ENCODE data around the gene PBX1.

Gene PBX1

DNA sequence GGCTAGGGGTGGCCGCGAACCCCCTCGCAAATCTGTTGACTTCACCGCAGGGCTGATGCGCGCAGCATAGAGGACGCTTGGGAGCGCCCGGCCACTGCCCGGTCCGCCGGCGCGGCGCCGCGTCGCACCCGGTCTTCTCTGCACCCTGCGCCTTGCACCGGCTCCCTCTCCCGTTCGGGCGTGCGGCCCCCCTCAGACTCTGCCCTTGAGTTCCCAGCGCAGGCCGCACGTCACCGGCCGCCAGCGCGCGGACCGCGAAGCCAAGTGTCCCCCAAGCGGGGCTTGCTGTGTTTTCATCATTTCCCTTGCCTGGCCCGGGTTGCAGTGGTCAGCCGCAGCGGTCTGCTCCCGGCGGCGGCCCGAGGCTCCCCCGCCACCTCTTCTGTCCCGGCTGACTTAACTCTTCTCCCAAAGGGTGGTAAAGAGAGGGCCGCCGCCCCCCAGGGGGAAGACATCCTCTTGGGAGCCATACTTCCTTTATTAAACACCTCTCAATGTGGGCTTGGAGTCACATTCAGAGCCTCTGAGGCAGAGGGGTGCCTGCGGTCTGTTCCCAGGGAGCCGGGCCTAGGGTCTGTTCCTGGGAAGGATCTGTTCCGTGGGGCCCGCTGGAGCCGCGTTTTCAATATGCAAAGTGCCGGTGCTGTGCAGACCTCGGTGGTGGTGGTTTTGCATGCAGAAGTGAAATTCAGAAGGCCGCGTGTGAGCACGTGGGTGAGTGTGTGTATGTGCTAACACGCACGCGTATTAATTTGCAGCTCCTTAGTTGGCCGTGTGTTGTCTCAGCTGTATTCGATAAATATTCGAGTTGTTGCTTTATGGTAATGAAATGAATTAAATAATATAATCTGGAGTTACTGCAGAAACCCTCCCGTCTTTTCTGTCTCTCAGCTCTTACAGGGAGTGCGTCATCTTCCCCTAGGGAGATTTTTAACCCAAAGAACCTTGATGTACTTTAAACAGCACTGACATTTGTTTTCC lies 17.6 kb downstream of the PBX1 start:
- Mint-ChIP-seq H3K27ac (no peak overlapping the region), H3K4me1 (no peaks in the 10 kb centered on the region), H3K9me3 (peaks cover 4% of the 10 kb centered on the region), H3K4me3 (no peak overlapping the region), H3K36me3 (ENCODE audit: low read depth) (no peaks in the 10 kb centered on the region), H3K27me3 (peaks cover 2% of the 10 kb centered on the region)
- ATAC-seq (no peak), DNase-seq (no peak)

DNA sequence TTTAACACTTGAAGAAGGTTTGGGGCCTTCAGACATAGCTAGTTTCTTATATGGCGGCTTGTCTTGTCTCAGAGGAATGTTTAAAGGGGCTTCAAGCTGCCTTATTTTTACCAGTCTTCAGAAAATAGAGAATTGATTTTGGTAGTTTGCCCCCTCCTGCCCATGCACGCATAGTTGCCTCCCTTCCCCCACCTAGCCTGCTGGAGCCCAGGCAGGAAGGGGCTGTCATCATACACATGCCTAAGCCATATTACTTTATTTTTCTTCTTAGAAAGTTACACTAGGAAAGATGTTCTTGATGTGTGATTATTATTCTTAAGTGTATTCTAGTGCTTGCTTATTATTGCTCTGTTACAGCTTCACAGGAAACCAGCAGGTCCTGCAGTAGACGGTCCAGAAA lies 18.3 kb downstream of the PBX1 start:
- Mint-ChIP-seq H3K4me1 (no peaks in the 10 kb centered on the region), H3K4me3 (no peak overlapping the region), H3K36me3 (ENCODE audit: low read depth) (no peaks in the 10 kb centered on the region), H3K27ac (no peak overlapping the region), H3K27me3 (no peaks in the 10 kb centered on the region), H3K9me3 (peaks cover under 1% of the 10 kb centered on the region)
- no peak for DNase-seq
- no peak for ATAC-seq

DNA sequence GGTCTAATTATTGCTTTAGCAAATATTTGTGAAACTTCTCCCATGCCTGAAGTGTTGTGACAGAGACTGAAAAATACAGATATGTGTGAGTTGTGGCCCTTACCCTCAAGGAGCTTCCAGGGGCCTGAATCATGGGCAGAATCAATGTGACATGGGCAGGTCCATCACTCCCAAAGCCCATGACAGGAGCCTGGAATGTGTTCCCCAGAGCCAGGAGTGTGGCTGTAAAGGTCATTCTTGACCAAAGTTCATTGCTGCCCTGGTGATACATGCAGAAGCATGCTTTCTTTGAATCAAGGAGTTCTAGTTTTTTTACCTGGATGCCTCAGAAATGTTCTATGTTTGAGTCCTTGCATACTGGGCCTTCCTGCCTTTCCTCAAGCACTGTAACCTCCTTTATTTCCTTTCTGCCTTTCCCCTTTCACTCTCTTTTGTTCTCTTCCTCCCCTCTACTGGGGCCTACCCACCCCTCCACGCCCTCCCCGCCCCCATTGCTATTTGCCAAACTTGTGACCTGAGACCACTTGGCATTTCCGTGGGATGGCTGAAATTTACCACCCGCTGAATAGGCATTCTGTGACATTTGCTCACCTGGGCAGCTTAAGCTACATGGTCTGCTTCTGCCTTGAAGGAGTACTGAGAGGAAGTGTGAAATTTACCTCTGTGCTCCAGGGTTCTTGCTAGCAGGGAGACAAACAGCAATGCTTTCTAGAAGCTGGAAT lies 19.7 kb downstream of the PBX1 start:
- Mint-ChIP-seq H3K27me3 (no peaks in the 10 kb centered on the region), H3K9me3 (no peaks in the 10 kb centered on the region), H3K36me3 (ENCODE audit: low read depth) (no peaks in the 10 kb centered on the region), H3K27ac (no peak overlapping the region), H3K4me3 (no peak overlapping the region), H3K4me1 (no peaks in the 10 kb centered on the region)
- ATAC-seq (no peak), DNase-seq (no peak)

DNA sequence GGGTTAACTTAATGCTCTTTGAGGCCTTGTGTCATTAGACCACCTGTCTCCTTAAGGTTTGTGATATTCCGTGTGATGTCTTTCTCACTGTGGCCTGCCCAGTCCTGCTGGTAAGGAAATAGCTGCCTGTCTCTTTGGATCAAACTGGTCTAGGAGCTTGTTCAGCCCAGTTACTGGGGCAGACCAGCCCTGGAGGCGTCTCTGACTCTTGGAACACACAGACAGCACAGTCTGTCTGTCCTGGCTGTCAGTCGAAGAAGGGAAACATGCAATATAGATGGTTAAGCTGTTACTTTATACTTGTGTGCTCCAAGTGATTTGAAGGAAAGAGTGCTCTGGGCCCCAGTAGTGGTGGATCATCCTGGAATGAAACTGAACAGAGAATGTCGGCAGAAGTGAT lies 20.4 kb downstream of the PBX1 start:
- no peak for ATAC-seq
- no peaks in the 10 kb centered on the region for H3K36me3 Mint-ChIP-seq (ENCODE audit: low read depth)
- H3K4me3 Mint-ChIP-seq: no peak overlapping the region

DNA sequence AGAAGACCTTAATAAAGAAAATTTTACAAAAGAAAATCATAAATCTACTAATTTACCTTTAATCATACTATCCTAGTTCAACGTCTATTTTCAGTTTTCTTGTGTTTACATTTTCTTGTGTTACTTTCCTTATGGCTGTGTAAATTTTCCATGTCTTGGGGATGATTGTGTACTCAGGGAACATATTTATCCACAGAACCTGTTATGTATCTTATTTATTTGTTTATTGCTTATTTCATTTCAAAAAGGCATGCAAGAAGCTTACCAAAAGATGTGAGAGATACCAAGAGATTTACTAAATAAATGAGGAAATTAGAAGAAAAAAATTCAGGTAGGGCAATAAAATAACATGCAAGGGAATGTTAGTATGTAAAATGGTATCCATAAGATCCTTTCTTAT lies 22.8 kb downstream of the PBX1 start:
- no peaks in the 10 kb centered on the region for H3K36me3 Mint-ChIP-seq (ENCODE audit: low read depth)
- H3K4me3 Mint-ChIP-seq: no peak overlapping the region
- ATAC-seq (no peak), DNase-seq (no peak)
- no peaks in the 10 kb centered on the region for H3K9me3 Mint-ChIP-seq
- H3K4me1 Mint-ChIP-seq: no peaks in the 10 kb centered on the region
- no peaks in the 10 kb centered on the region for H3K27me3 Mint-ChIP-seq
- H3K27ac Mint-ChIP-seq: no peak overlapping the region

More for the DNA sequence above, 20.4 kb downstream of the PBX1 start:
- Mint-ChIP-seq H3K4me1 (no peaks in the 10 kb centered on the region), H3K9me3 (no peaks in the 10 kb centered on the region), H3K27me3 (no peaks in the 10 kb centered on the region), H3K27ac (no peak overlapping the region)
- no peak for DNase-seq

DNA sequence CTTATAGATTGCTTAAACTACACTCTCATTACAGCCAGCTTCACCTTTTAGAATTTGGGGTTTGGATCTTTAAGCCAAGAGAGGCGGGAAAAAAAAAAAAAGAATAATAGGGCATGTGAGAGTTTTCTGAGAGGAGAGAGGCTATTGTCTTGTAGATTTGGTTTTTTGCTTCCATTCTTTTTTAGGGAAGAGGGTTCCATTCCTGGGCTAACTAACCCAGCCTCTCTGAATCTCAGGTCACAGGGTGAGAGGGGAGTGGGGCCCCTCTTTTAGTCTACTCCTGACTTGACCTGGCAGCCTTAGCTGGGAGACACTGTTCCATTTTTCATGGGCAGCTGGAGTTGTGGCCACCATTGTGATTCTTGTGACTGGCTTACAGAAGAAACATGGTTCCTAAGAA lies 24.2 kb downstream of the PBX1 start:
- Mint-ChIP-seq H3K36me3 (ENCODE audit: low read depth) (no peaks in the 10 kb centered on the region), H3K27ac (no peak overlapping the region), H3K4me1 (no peaks in the 10 kb centered on the region), H3K9me3 (no peaks in the 10 kb centered on the region), H3K4me3 (no peak overlapping the region), H3K27me3 (no peaks in the 10 kb centered on the region)
- DNase-seq: no peak
- no peak for ATAC-seq

DNA sequence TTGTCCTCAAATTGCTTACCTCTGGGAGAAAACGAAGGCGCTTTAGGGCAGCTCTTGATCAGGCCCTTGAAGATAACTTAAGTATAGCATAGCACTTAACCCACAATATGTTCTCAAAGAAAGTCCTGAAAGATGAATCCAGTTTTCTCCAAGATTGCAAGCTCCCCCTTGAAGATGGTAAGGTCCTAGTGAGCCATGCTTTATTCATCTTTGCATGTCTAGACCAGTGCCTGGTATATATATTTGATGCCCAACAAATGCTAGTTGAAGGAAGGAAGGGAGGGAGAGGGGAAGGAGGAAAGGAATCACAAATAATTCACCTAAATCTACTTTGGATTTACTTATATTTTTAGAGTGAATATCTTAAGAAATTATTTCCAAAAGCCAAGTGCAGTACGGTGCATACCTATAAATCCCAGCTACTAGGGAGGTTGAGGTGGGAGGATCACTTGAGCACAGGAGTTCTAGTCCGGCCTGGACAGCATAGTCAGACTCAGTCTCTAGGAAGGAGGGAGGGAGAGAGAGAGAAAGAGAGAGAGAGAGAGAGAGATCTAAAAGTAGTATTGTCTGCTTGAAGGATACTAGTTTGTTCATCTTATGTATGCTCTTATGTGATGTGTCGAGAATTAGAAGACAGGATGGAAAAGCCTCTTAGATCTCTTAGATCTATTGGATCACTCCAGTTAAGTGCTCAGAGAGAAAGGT lies 25.0 kb downstream of the PBX1 start:
- Mint-ChIP-seq H3K27me3 (no peaks in the 10 kb centered on the region), H3K4me1 (no peaks in the 10 kb centered on the region)
- DNase-seq: no peak

DNA sequence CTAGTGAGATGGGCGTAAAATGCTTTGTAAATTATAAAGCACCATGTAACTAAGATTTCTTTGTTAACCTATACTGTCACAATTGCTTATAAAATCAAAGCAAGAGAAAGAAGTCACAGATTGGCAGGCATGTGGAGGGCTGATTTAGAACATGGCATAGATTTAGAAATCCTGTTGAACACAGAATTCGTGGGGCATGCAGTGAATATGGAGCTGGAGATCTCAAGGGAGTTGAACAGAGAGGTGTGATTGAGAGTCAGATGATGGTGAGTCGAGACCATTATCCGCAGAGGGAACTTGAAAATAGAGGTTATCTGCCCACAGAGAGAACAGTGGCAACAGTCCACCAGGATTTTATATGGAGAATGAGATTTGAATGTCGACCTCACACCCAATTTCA lies 27.6 kb downstream of the PBX1 start:
- Mint-ChIP-seq H3K36me3 (ENCODE audit: low read depth) (no peaks in the 10 kb centered on the region), H3K27ac (no peak overlapping the region), H3K4me3 (no peak overlapping the region), H3K4me1 (no peaks in the 10 kb centered on the region), H3K27me3 (peaks cover 5% of the 10 kb centered on the region), H3K9me3 (no peaks in the 10 kb centered on the region)
- ATAC-seq: no peak
- no peak for DNase-seq

More for the DNA sequence above, 25.0 kb downstream of the PBX1 start:
- ATAC-seq: no peak
- Mint-ChIP-seq H3K27ac (no peak overlapping the region), H3K9me3 (no peaks in the 10 kb centered on the region), H3K4me3 (no peak overlapping the region), H3K36me3 (ENCODE audit: low read depth) (no peaks in the 10 kb centered on the region)

DNA sequence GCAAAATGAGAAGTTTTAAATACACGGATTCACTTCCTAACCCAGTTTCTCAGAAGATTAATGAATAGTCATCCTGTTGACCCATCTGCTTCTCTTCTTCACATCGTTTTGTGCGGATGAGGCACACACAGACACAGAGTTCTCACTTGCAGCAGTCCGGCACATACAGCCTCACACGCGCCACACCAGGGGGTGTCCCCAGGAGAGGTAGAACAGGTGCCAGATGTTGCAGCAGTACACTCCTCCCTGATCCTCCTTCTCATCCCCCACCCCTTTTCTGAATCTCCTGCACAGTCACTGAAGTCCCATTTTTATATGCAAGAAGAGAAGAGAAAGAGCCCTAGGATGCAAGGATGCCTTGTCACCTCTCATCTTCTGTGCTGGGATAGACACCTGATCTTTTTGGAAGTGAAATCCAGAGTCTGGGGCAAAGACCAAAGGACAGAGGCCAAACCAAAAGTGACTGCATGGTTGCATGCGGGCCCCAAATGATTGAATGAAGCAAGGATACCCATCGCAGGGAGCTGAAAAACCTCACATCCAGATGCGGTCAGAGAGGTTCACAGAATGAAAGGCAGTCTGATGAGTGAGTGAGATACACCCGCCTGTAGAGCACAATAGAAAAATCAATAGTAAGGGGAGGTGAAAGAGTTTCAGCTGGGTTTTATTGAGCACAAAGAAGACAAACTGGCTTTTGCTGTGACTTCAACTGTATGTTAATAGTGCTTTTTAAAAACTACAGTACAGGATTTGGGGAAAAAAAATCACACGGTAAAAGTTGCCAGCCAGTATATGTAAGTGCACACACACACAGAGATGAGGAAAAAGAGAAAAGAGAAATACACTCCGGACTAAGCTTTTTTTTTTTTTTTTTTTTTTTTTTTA lies 28.9 kb downstream of the PBX1 start:
- no peak for DNase-seq
- Mint-ChIP-seq H3K9me3 (no peaks in the 10 kb centered on the region), H3K36me3 (ENCODE audit: low read depth) (no peaks in the 10 kb centered on the region), H3K4me3 (no peak overlapping the region), H3K4me1 (no peaks in the 10 kb centered on the region), H3K27ac (no peak overlapping the region), H3K27me3 (peaks cover 5% of the 10 kb centered on the region)
- ATAC-seq: no peak

DNA sequence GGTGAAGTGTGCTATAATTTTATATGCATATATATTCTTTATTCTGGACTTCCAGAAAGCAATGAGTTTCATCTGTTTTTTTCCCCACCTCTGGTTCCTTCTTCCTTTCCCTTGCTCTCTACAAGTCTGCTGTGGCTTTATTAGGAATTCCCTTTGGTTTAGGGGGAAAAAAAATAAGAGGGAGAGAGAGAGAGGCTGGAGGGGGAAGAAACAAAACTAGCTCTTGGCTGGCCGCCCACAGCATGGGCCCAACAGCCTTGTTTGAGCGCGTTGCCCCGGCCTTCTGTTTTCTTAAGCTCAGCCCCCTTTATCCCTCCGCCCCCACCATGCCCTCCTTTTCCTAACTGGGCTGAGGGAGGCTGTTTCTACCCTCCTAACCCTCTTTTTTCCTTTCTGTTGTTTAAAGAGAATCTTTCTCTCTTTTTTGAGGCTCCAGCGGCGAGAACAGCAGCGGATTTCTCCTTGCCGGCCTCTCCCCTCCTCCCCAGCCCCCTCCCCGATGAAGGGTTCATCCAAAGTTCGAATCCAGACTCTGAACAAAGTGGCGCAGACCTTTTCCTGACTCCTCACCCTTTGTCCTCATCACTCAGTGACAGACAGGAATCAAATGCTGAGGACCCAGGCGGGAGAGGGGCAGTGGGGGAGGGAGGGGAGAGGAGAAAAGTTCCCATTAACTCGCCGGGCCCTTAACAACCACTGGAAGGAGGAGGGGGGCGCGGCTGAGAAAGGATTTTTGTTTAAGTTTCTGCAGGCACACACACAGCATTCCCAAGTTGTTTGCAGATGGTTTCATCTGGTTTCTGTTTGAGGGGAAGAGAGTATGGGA lies 29.7 kb downstream of the PBX1 start:
- no peaks in the 10 kb centered on the region for H3K9me3 Mint-ChIP-seq
- no peak overlapping the region for H3K4me3 Mint-ChIP-seq
- H3K36me3 Mint-ChIP-seq (ENCODE audit: low read depth): no peaks in the 10 kb centered on the region
- H3K4me1 Mint-ChIP-seq: no peaks in the 10 kb centered on the region
- H3K27ac Mint-ChIP-seq: no peak overlapping the region
- H3K27me3 Mint-ChIP-seq: peaks cover 5% of the 10 kb centered on the region
- ATAC-seq (no peak), DNase-seq (no peak)

DNA sequence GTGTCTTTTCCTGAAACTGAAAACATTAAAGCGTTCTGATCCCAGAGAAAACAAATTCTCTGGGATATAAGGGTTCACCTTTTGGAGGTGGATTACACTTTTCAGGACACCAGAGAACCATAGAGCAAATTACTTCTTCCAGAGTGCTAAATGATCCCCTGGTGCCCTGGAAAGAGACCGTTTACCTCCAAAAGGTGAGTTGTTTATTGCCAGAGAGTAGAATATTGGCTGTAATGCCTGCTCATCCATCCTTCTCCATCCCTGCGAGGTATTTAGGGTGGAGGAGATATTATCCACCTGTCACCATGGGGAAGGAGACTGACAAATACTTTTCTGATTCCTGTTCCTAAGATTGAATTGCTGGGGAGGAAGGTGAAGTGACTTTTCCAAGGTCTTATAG lies 30.4 kb downstream of the PBX1 start:
- Mint-ChIP-seq H3K36me3 (ENCODE audit: low read depth) (no peaks in the 10 kb centered on the region), H3K27me3 (peaks cover 5% of the 10 kb centered on the region), H3K9me3 (no peaks in the 10 kb centered on the region), H3K4me1 (no peaks in the 10 kb centered on the region), H3K4me3 (no peak overlapping the region), H3K27ac (no peak overlapping the region)
- DNase-seq: no peak
- ATAC-seq: no peak

DNA sequence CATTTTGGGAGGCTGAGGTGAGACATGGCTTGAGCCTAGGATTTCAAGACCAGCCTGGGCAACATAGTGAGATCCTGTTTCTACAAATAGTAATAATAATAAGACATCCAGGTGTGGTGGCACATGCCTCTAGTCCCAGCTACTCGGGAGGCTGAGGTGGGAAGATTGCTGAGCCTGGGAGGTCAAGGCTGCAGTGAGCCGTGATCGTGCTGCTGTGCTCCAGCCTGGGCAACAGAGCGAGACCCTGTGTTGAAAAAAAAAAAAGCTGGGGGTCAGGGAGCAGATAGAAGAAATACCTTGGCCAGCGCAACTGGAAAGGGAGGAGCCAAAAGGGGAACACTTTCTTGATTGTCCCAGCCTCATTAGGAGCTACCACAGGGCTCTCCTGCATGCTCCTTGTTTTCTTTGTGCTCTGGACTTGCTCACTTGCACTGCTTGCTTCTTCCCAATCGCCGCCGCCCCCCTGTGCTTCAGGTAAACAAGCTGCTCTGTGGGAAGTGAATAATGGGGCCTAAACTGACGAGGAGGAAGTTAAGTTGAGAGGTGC lies 31.1 kb downstream of the PBX1 start:
- no peak overlapping the region for H3K4me3 Mint-ChIP-seq
- no peaks in the 10 kb centered on the region for H3K36me3 Mint-ChIP-seq (ENCODE audit: low read depth)
- DNase-seq (no peak), ATAC-seq (no peak)
- no peak overlapping the region for H3K27ac Mint-ChIP-seq
- H3K27me3 Mint-ChIP-seq: peaks cover 5% of the 10 kb centered on the region
- no peaks in the 10 kb centered on the region for H3K9me3 Mint-ChIP-seq
- H3K4me1 Mint-ChIP-seq: no peaks in the 10 kb centered on the region

DNA sequence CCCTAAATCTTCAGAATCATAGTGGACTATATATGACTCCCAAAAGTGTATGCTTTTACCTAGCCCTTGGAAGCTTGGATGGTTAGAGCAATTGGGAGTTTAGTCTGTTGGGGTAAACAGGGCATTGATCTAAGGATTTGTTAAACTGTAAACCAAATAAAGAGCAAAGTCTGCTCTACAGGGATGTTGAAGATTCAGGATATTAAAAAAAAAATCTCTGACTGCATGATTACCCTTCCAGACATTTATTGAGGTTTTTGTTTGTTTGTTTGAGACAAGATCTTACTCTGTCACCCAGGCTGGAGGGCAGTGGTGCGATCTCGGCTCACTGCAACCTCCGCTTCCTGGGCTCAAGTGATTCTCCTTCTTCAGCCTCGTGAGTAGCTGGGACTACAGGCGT lies 31.6 kb downstream of the PBX1 start:
- Mint-ChIP-seq H3K27me3 (peaks cover 5% of the 10 kb centered on the region), H3K27ac (no peak overlapping the region), H3K4me3 (no peak overlapping the region), H3K4me1 (no peaks in the 10 kb centered on the region), H3K36me3 (ENCODE audit: low read depth) (no peaks in the 10 kb centered on the region), H3K9me3 (no peaks in the 10 kb centered on the region)
- DNase-seq (no peak), ATAC-seq (no peak)

All from activated naive CD8-positive, alpha-beta T cell treated with anti-CD3 and anti-CD28 coated beads, Interleukin-2, amount 50 U/mL, for 24 hours (primary cell).